Activated naive CD8-positive, alpha-beta T cell treated with anti-CD3 and anti-CD28 coated beads, Interleukin-2, amount 50 U/mL, for 16 hours (primary cell): ENCODE results near the gene CIART.
"Not testable (repeated sequence)": the region's sequence is repeated elsewhere in the genome, so short reads cannot be mapped to it uniquely, and the experiment has no call there.

Experiments used
- DNase-seq: peaks from one replicate; pipeline ENCODE4 v3.0.0-alpha.2; 2020; ENCODE audit warnings: low read depth, low spot score

The CIART gene

GRCh38 chr1:150261367-150261766, 21.0 kb upstream of the CIART start:
- no peak for DNase-seq

DNA sequence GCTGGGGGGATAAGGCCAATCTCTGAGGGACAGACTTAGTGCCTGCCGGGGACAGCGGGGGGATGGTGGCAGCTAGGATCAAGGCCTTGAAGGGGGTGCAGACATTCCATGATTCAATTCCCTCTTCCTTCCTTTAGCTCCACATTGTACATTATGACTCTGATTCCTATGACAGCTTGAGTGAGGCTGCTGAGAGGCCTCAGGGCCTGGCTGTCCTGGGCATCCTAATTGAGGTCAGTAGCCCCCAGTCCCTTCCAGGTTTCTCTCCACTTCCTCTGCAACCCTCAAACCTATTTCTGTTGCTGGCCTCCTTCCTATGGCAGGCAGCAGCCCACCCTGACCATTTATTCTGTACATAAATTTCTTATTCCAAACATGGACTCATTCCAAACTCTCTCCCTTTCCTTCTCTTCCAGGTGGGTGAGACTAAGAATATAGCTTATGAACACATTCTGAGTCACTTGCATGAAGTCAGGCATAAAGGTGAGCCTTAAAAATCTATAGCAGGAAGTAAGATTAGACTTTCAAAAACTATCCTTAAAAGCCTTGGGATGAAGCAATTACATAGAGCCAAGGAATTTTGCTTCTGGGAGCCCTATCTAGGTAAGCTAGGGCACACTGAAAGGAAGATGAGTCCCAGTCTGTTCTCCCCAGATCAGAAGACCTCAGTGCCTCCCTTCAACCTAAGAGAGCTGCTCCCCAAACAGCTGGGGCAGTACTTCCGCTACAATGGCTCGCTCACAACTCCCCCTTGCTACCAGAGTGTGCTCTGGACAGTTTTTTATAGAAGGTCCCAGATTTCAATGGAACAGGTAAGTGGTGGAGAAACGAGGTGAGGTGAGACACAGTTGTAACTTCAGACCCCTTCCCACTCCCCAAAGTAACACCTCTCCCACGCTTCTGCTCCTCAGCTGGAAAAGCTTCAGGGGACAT, 19.7 kb upstream of the CIART start:
- no peak for DNase-seq

GRCh38 chr1:150263549-150263948, 18.8 kb upstream of the CIART start:
- no peak for DNase-seq

DNA sequence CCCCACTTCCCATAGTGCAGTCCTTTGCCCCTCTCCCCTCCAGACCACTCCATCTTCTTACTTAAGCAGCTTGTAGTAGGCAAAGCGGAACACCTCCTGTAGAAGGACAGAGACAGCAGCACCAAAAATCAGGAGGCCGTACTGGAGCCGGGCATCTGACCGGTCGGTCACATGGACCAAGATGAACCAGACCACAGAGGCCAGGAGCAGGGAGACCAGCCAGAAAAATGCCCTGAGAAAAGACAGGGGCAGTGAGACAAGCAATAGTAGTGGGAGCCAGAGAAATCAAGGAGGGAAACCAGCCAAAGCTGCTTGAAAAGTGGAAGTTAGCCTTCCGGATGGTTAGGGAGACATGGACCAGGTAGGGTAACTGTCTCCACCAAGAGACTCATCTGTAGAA, 14.5 kb upstream of the CIART start:
- no peak for DNase-seq

DNA sequence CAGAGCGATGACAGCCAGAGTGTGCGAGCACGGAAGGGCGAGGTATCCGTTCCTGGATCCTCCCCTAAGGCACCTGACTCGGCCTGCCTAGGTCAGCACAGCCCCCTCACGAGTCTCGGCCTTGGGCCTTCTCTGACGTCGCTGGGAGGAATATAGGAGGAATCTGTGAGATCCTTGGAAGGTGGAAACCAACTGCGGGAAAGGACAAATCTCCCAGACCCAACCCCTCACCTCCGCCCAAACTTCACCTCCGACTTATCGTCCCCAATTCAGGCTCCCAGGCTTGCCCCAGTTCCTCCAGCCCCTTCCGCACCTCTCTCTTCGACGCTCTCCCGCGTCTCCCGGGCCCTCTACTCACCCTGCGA, 14.0 kb upstream of the CIART start:
- DNase-seq, result no peak

GRCh38 chr1:150268705-150269403, 13.5 kb upstream of the CIART start, which contains the start of gene APH1A:
TSS of gene APH1A (minus strand) at chr1:150269016. CDS start at chr1:150268810, 206 bp downstream.
- DNase-seq, result peak; percentile 87

DNA sequence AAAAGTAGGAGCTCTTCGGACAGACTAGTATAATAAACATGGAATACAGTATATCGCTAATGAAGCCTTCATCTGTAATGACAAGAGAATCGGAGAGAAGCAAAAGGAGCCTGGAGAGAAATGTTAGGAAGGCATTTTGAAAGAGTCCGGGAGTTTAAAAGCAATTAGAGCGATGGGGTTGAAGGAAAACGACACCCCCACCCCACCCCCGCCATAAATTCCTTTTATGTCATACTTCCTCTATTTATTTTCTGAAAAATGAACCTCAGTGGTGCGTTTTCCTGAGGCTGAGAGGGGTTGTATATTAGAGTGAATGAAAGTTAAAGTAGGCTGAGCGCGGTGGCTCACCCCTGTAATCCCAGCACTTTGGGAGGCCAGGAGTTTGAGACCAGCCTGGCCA, 12.9 kb upstream of the CIART start:
- DNase-seq, result no peak

GRCh38 chr1:150271291-150271959, 10.9 kb upstream of the CIART start:
- DNase-seq, result no peak

DNA sequence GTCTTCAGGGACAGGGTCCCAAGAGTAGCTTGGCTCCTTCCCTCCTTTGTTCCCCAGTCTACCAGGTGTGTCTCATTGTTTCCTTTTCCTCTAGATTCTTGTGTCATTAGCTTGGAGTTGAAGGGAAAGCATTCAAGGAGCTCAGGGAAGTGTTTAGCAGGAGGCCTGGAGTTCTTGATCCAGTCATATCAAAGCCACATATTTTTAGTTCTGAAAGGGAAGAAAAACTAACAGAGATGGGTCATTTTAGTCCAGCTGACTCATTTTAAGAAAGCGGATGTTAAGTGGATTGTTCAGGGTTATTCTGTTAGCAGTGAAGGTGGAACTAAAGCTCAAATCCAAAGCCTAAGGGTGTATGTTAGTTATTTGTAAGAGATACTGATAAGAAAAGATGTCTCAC, 9.0 kb upstream of the CIART start:
- DNase-seq, result no peak

- no peak for DNase-seq
These were observed 2.1 kb upstream of the CIART start for GRCh38 chr1:150280138-150280707.

GRCh38 chr1:150281221-150281757, 1.1 kb upstream of the CIART start:
- DNase-seq, result no peak

DNA sequence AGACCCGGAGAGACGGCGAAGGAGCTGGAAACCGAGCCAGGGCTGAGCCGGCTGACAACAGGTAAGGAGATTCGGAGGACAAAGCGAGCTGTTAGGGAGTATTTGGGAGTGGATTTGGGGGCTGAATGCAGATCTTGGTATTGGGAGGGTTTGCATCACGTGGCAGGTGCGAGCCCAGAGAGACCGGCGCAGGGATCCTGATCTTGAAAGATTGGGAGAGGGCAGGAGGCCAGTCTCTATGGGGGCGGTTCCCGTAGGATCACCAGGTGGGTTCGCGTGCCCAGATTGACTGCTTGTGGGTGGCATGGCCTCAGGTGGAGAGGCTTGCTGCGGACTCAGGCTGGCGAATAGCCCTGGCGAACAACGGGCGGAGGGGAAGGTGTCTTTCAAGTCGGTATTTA, 204 bp downstream of the CIART start:
- DNase-seq, result no peak

- no peak for DNase-seq
These were observed 906 bp downstream of the CIART start for GRCh38 chr1:150283260-150283659.

- no peak for DNase-seq
These were observed 6.0 kb downstream of the CIART start for GRCh38 chr1:150288382-150288781.

DNA sequence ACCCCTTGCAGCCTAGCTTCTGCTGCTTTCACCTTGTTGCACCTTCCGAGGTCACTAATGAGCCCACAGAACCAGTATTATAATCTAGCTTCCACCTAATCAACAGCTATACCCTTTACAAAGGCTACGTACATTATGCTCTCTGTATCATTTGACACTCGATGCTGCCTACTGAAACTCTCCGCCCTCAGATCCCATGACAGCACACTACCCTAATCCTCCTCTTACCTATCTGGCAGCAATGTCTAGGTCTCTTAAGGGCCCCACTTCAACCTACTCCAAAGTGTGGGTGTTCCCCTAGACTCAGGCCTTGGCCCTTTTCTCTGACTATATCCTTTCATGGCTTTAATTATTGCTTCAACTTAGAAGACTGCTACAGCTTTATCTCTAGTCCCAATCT, 6.5 kb downstream of the CIART start:
- DNase-seq, result no peak

GRCh38 chr1:150293433-150294253, 11.3 kb downstream of the CIART start, which contains the start of gene MRPS21:
TSS of gene MRPS21 (plus strand) at chr1:150293861. CDS start at chr1:150294367, 506 bp downstream.
- DNase-seq, result peak; percentile 73

- DNase-seq, result no peak
These were observed 13.1 kb downstream of the CIART start for GRCh38 chr1:150295476-150295875.

DNA sequence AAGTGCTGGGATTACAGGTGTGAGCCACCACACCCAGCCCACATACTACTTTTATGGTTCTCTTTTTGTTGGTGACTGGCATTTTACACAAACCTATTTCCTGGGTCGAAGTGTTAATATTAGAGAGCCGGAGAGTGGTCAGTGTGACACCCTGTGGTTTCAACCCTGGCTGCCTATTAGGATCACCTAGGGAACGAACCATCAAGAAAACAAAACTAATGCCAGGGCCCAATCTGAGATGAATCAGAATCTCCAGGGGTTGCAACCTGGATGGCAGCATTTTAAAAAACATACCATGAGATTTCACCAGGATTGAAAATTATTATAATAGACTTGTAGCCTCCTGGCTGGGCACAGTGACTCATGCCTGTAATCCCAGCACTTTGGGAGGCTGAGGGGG, 17.4 kb downstream of the CIART start:
- no peak for DNase-seq

DNA sequence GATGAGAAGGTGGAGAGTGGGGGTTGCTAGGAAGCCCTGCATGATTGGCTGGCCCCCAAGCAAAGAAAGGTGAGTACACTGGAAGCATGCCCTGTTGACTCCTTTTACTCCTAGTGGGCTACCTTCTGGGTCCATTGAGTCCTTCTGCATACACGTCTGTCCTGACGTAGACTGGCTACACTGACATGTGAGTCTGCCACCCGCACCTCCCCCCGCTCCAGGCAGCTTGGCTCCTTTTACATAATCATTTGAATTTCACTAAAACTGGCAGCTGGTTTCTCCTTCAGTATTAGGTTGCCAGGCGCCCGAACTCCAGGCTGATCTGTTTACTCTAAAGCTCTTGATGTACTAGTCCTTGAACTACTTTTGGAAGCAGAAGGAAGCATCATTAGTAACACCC, 20.0 kb downstream of the CIART start:
- no peak for DNase-seq

DNA sequence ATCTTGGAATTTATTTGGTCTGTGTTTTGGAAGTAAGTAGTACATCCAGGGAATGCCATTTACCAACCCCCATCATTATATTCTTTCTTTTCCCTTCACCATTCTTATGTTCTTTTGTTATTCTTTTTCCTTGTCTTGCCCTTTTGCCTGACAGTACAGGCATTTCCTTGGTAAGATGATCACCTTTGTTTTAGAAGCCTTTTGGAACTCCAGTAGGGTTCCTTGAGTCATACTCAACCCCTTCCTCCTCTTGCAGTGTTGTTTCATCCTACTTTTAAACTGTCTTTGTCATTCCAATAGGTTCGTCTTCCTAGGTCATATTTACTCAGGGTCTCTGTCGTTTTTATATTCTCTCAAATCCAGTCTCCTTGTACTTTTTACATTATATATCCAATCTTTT, 20.5 kb downstream of the CIART start:
- no peak for DNase-seq

- not testable (repeated sequence) for DNase-seq
These were observed 26.2 kb downstream of the CIART start for GRCh38 chr1:150308585-150308984.
